ENCODE measurements around the gene RELN.

DNA sequence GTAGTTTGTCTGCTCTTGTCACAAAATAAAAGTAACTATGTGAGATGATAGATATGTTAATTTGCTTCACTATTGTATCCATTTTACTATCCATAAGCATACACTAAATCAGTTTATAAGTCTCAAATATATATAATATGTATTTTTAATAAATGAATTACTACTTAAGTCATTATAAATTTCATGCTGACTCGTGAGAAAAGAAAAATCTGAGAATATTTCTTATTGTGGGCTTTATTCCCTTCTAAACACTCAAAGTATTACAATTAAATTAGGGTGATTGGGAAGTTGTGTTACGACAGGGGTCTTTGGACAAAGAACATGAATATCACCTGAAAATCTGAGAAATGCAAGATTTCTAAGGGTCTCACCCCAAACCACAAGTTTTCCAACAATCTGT lies 48.7 kb upstream of the RELN start:
- TF ChIP-seq SIN3A (IDR thresholded peaks at IDR 0.05; ENCODE audit: borderline replicate concordance, insufficient read depth, low read length), result no peak
- no peak for TF ChIP-seq POLR2AphosphoS5 (IDR thresholded peaks at IDR 0.05; ENCODE audit: low read depth, low read length)
- TF ChIP-seq, protein P1, sequence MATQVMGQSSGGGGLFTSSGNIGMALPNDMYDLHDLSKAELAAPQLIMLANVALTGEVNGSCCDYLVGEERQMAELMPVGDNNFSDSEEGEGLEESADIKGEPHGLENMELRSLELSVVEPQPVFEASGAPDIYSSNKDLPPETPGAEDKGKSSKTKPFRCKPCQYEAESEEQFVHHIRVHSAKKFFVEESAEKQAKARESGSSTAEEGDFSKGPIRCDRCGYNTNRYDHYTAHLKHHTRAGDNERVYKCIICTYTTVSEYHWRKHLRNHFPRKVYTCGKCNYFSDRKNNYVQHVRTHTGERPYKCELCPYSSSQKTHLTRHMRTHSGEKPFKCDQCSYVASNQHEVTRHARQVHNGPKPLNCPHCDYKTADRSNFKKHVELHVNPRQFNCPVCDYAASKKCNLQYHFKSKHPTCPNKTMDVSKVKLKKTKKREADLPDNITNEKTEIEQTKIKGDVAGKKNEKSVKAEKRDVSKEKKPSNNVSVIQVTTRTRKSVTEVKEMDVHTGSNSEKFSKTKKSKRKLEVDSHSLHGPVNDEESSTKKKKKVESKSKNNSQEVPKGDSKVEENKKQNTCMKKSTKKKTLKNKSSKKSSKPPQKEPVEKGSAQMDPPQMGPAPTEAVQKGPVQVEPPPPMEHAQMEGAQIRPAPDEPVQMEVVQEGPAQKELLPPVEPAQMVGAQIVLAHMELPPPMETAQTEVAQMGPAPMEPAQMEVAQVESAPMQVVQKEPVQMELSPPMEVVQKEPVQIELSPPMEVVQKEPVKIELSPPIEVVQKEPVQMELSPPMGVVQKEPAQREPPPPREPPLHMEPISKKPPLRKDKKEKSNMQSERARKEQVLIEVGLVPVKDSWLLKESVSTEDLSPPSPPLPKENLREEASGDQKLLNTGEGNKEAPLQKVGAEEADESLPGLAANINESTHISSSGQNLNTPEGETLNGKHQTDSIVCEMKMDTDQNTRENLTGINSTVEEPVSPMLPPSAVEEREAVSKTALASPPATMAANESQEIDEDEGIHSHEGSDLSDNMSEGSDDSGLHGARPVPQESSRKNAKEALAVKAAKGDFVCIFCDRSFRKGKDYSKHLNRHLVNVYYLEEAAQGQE (IDR thresholded peaks at IDR 0.05; ENCODE audit: insufficient read depth in 1 of 2, low read depth in 2 of 2, low read length in 2 of 2), result no peak
- no peak for TF ChIP-seq TAF1 (IDR thresholded peaks at IDR 0.05; ENCODE audit: borderline replicate concordance, insufficient read depth, low read length)
- no peak for TF ChIP-seq FOXP2 (optimal IDR thresholded peaks at IDR 0.05; ENCODE audit: borderline replicate concordance, extremely low read depth, extremely low read length, insufficient read depth)

Data from PFSK-1 (cell line).